Activated B cell treated with CpG ODN at 0.5 μM for 24 hours (primary cell): ENCODE measurements around the gene MKI67. TPM values are rescaled to one million over a fixed set of nuclear protein-coding genes. Genes with fewer than 3 reads are reported as not detected.
A peak's percentile ranks its signal among the peaks of the same experiment; 100 is the strongest.
"Not testable (repeated sequence)": the region's sequence is repeated elsewhere in the genome, so short reads cannot be mapped to it uniquely, and the experiment has no call there.

Experiments
- ATAC-seq: fragments of 200-7000 bp; cut with Tn5 transposase; one replicate; pipeline ENCODE4 v1.10.0; 2021; ENCODE audit warnings: low read depth, mild to moderate bottlenecking, moderate library complexity
- CTCF ChIA-PET: fragments of 350-600 bp; sonication (Branson Sonifier 250); formaldehyde crosslinking; loops from one replicate; lab custom pipeline; 2021; ENCODE audit warnings: antibody characterized with exemption; lab: Charles Lee
- POLR2A ChIA-PET: fragments of 350-600 bp; sonication (Branson Sonifier 250); formaldehyde crosslinking; loops from one replicate; lab custom pipeline; 2021; ENCODE audit warnings: antibody characterized with exemption; lab: Charles Lee
- DNase-seq: peaks from one replicate; pipeline ENCODE4 v3.0.0; 2022
- H3K27ac Mint-ChIP-seq: one replicate; pipeline ENCODE4 v1.8.0; 2020; ENCODE audit warnings: mixed read lengths
- H3K27me3 Mint-ChIP-seq: one replicate; pipeline ENCODE4 v1.8.0; 2021; ENCODE audit warnings: mixed read lengths
- H3K36me3 Mint-ChIP-seq: one replicate; pipeline ENCODE4 v1.8.0; 2021; ENCODE audit warnings: low read depth, mixed read lengths
- H3K4me1 Mint-ChIP-seq: one replicate; pipeline ENCODE4 v1.8.0; 2021; ENCODE audit warnings: mixed read lengths
- H3K4me3 Mint-ChIP-seq: one replicate; pipeline ENCODE4 v1.8.0; 2020; ENCODE audit warnings: mild to moderate bottlenecking, mixed read lengths
- H3K9me3 Mint-ChIP-seq: one replicate; pipeline ENCODE4 v1.8.0; 2020; ENCODE audit warnings: mixed read lengths
- CTCF ChIP-seq: fragments of 200-600 bp; IDR thresholded peaks from one replicate; pipeline ENCODE4 v1.8.0; 2022; ENCODE audit warnings: antibody characterized with exemption, mild to moderate bottlenecking
- intact Hi-C: fragments of 100-400 bp; cut with micrococcal nuclease; formaldehyde crosslinking; loops from one replicate; pipeline ENCODE4 v1.15.1; 2024
- total RNA-seq: library from RNA; stranded (reverse); gene quantifications from 2 replicates; pipeline ENCODE4 v1.2.3, GENCODE V29; 2022

The MKI67 gene
- total RNA-seq, 1 donor from 2014 or later = 2.2 TPM

- Mint-ChIP-seq H3K4me1 (peaks cover 14% of the 10 kb centered on the region), H3K9me3 (no peaks in the 10 kb centered on the region), H3K27ac (no peak overlapping the region), H3K27me3 (no peaks in the 10 kb centered on the region), H3K36me3 (no peaks in the 10 kb centered on the region), H3K4me3 (no peak overlapping the region)
- TF ChIP-seq CTCF = no peak
- DNase-seq = no peak
- intact Hi-C loops = no loop called here
- CTCF ChIA-PET = no interaction called here
- no peak for ATAC-seq
- POLR2A ChIA-PET = no interaction called here
These were observed 29.6 kb downstream of the MKI67 start for GRCh38 chr10:128096486-128097199.

- no peak for ATAC-seq
- POLR2A ChIA-PET = no interaction called here
- intact Hi-C loops = no loop called here
These were observed 30.3 kb downstream of the MKI67 start for GRCh38 chr10:128095753-128096469.

GRCh38 chr10:128095027-128095752 is 31.0 kb downstream of the MKI67 start:
- Mint-ChIP-seq H3K27ac (no peak overlapping the region), H3K36me3 (no peaks in the 10 kb centered on the region), H3K27me3 (no peaks in the 10 kb centered on the region), H3K4me3 (no peak overlapping the region), H3K9me3 (no peaks in the 10 kb centered on the region), H3K4me1 (peaks cover 14% of the 10 kb centered on the region)
- ChIA-PET POLR2A (no interaction called here), CTCF (interaction anchor here (1.5 to 1.6 kb wide), 2 partner anchors 17 to 26 kb away, joined by 4 read pairs; no protein-coding TSS in a partner anchor)
- ATAC-seq = peak; percentile 66
- intact Hi-C loops = no loop called here
- DNase-seq = no peak
- TF ChIP-seq CTCF = no peak

More at GRCh38 chr10:128095753-128096469, 30.3 kb downstream of the MKI67 start:
- DNase-seq = no peak
- no peak overlapping the region for H3K27ac Mint-ChIP-seq
- H3K4me3 Mint-ChIP-seq = no peak overlapping the region
- TF ChIP-seq CTCF = no peak
- no peaks in the 10 kb centered on the region for H3K9me3 Mint-ChIP-seq
- H3K36me3 Mint-ChIP-seq = no peaks in the 10 kb centered on the region
- CTCF ChIA-PET = interaction anchor here (1.5 to 1.6 kb wide), 2 partner anchors 18 to 26 kb away, joined by 4 read pairs; no protein-coding TSS in a partner anchor
- no peaks in the 10 kb centered on the region for H3K27me3 Mint-ChIP-seq
- H3K4me1 Mint-ChIP-seq = peaks cover 14% of the 10 kb centered on the region

- intact Hi-C loops, H3K27me3 Mint-ChIP-seq, DNase-seq, ATAC-seq, H3K4me3 Mint-ChIP-seq, H3K9me3 Mint-ChIP-seq, H3K27ac Mint-ChIP-seq, POLR2A ChIA-PET, H3K36me3 Mint-ChIP-seq: not testable (repeated sequence)
- peaks cover 14% of the 10 kb centered on the region for H3K4me1 Mint-ChIP-seq
- CTCF ChIA-PET = interaction anchor here (1.5 to 1.6 kb wide), 2 partner anchors 16 to 25 kb away, joined by 4 read pairs; no protein-coding TSS in a partner anchor
These were observed 31.6 kb downstream of the MKI67 start for GRCh38 chr10:128094596-128094995.

GRCh38 chr10:128092454-128092853 is 33.8 kb downstream of the MKI67 start:
- no peak overlapping the region for H3K4me3 Mint-ChIP-seq
- H3K36me3 Mint-ChIP-seq = no peaks in the 10 kb centered on the region
- no peak for TF ChIP-seq CTCF
- intact Hi-C loops = no loop called here
- ChIA-PET POLR2A (no interaction called here), CTCF (interaction anchor here (1.1 kb wide), 1 partner anchor 14 kb away, joined by 3 read pairs; no protein-coding TSS in a partner anchor)
- no peak overlapping the region for H3K27ac Mint-ChIP-seq
- ATAC-seq (no peak), DNase-seq (no peak)
- H3K27me3 Mint-ChIP-seq = no peaks in the 10 kb centered on the region
- H3K4me1 Mint-ChIP-seq = peaks cover 15% of the 10 kb centered on the region
- H3K9me3 Mint-ChIP-seq = no peaks in the 10 kb centered on the region
